Epithelial cell of proximal tubule (primary cell): ENCODE measurements around the gene KCNJ10. TPM values are rescaled to one million over a fixed set of nuclear protein-coding genes. Genes with fewer than 3 reads are reported as not detected.

Experiments
- DNase-seq: peaks from one replicate; pipeline ENCODE4 v3.0.0-alpha.2; 2011; ENCODE audit warnings: low read depth
- H3K4me3 ChIP-seq: 2 replicates; pipeline ENCODE4 v1.5.1; 2011; ENCODE audit warnings: low read depth, mild to moderate bottlenecking, low read length
- total RNA-seq: library from RNA; depleted of rRNA; stranded (reverse); fragments of >200 nt; gene quantifications from 2 replicates; pipeline ENCODE4 v1.2.3, GENCODE V29; 2015
- TF ChIP-seq, protein P1 (sequence below): conservative IDR thresholded peaks from 2 replicates; pipeline ENCODE4 v1.5.1; 2012; ENCODE audit warnings: low read depth, mild to moderate bottlenecking, low read length

KCNJ10 gene
- total RNA-seq, 1 donor from 2014 or later: not detected

DNA sequence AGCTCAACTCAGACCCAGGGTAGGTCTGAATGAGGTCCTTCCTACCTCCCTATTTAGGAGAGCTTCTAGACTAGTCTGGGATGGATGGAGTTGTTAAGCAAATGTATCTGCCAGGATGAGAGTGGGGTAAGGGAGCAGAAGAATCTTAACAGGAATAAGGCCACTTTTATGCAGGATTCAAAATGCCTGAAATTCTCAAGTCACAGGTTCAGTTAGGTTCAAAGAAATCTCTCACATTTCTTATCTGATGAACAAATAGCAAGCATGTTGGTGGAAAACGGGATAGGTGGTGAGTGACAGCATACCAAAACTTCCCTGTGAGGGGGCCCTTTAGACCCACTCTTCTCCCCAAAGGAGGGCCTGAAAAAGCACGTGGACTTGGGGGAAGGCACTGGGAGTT lies 118.9 kb downstream of the KCNJ10 start:
- no peak for DNase-seq
- TF ChIP-seq, protein P1, sequence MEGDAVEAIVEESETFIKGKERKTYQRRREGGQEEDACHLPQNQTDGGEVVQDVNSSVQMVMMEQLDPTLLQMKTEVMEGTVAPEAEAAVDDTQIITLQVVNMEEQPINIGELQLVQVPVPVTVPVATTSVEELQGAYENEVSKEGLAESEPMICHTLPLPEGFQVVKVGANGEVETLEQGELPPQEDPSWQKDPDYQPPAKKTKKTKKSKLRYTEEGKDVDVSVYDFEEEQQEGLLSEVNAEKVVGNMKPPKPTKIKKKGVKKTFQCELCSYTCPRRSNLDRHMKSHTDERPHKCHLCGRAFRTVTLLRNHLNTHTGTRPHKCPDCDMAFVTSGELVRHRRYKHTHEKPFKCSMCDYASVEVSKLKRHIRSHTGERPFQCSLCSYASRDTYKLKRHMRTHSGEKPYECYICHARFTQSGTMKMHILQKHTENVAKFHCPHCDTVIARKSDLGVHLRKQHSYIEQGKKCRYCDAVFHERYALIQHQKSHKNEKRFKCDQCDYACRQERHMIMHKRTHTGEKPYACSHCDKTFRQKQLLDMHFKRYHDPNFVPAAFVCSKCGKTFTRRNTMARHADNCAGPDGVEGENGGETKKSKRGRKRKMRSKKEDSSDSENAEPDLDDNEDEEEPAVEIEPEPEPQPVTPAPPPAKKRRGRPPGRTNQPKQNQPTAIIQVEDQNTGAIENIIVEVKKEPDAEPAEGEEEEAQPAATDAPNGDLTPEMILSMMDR: no peak
- no peak overlapping the region for H3K4me3 ChIP-seq

DNA sequence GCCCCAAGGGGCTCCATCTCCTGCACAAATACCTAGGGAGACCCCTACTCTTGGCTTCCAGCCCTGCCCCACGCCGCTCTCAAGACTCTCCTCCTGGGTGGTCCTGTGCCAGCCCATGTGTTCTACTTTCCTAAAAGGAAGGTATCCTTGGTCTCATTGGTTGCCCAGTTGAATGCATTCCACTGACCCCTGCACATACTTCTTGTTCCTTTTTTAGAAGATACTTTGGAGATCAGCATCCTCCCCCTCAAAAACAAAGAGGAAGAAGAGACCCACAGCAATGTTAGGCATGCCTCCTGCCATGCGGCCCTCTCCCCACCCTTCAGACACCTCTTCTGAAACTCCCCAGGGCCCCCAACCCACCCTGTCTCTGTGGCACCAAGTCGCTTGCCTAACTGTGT lies 120.0 kb downstream of the KCNJ10 start:
- H3K4me3 ChIP-seq: no peak overlapping the region
- TF ChIP-seq, protein P1: no peak
- no peak for DNase-seq

DNA sequence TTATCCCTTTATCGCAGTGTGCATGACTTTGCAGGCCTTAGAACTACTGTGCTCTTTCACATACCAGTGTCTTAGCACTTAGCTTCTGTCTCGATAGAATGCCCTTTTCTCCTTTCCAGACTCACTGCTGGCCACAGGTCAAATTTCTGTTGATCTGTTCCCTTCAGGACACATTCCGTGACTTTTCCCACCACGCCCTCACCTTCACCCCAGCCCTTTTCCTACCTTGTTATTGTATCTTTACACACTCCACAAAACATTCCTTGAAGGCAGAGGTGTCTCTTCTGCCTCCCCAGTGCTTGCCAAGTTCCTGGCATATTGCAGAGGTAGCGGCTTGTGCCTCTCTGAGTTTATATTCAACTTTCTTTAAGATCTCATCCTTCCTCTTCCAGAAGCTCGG lies 120.8 kb downstream of the KCNJ10 start:
- H3K4me3 ChIP-seq: no peak overlapping the region
- no peak for DNase-seq
- TF ChIP-seq, protein P1: no peak

Other genes starting within 250 kb of the KCNJ10 start
- not detected in 2 replicates for gene SLAMF8, start 243.3 kb downstream of the KCNJ10 start, total RNA-seq
- gene VSIG8, start 207.5 kb downstream of the KCNJ10 start, total RNA-seq: not detected in 2 replicates
- 0.46 and 0.65 TPM in 2 replicates for gene CFAP45, start 170.0 kb downstream of the KCNJ10 start, total RNA-seq
- 584 and 1,256 TPM in 2 replicates for gene TAGLN2, start 144.7 kb downstream of the KCNJ10 start, total RNA-seq
- 1.4 and 2.0 TPM in 2 replicates for gene IGSF9, start 124.5 kb downstream of the KCNJ10 start, total RNA-seq
- gene SLAMF9, start 115.9 kb downstream of the KCNJ10 start, total RNA-seq: not detected in 2 replicates
- gene PIGM, start 38.2 kb downstream of the KCNJ10 start, total RNA-seq: 2.2 and 2.5 TPM in 2 replicates
- gene KCNJ9, start 11.4 kb upstream of the KCNJ10 start, total RNA-seq: not detected in 2 replicates
- gene IGSF8, start 28.5 kb upstream of the KCNJ10 start, total RNA-seq: 28.4 and 33.3 TPM in 2 replicates
- not detected in 2 replicates for gene ATP1A2, start 45.6 kb upstream of the KCNJ10 start, total RNA-seq
- not detected in 2 replicates for gene ATP1A4, start 81.4 kb upstream of the KCNJ10 start, total RNA-seq
- not detected in 2 replicates for gene CASQ1, start 120.4 kb upstream of the KCNJ10 start, total RNA-seq
- 57.8 and 115 TPM in 2 replicates for gene PEA15, start 135.2 kb upstream of the KCNJ10 start, total RNA-seq
- gene DCAF8, start 192.4 kb upstream of the KCNJ10 start, total RNA-seq: 32.3 and 41.6 TPM in 2 replicates
- 21.6 and 36.7 TPM in 2 replicates for gene PEX19, start 215.0 kb upstream of the KCNJ10 start, total RNA-seq